MM.1S (cell line): ENCODE data around the gene WDR91.

ENCODE experiments used
- DNase-seq: peaks from one replicate; pipeline ENCODE4 v3.0.0-alpha.2; 2015
- H2AFZ ChIP-seq: fragments of 300-600 bp; sonication (generic); 2 replicates; pipeline ENCODE4 v1.6.0; 2016; ENCODE audit warnings: antibody characterized with exemption, low read length
- H3F3A ChIP-seq: fragments of 300-600 bp; sonication (generic); 2 replicates; pipeline ENCODE4 v1.6.1; 2016; ENCODE audit warnings: mild to moderate bottlenecking, antibody characterized with exemption, low read length, moderate library complexity, mixed read lengths; ENCODE audit not compliant: insufficient read depth
- H3K27ac ChIP-seq: fragments of 300-600 bp; sonication (generic); 2 replicates; pipeline ENCODE4 v1.5.1; 2016; ENCODE audit warnings: mild to moderate bottlenecking, low read length
- H3K27me3 ChIP-seq: fragments of 300-600 bp; sonication (generic); replicated peaks from 2 replicates; pipeline ENCODE4 v1.6.0; 2016; ENCODE audit warnings: low read length; ENCODE audit not compliant: insufficient read depth
- H3K36me3 ChIP-seq: fragments of 300-600 bp; sonication (generic); replicated peaks from 2 replicates; pipeline ENCODE4 v1.6.1; 2016; ENCODE audit warnings: mild to moderate bottlenecking, low read length, mixed read lengths; ENCODE audit not compliant: insufficient read depth
- H3K4me1 ChIP-seq: fragments of 300-600 bp; sonication (generic); 2 replicates; pipeline ENCODE4 v1.6.1; 2016; ENCODE audit warnings: low read length, mixed read lengths
- H3K4me2 ChIP-seq: fragments of 300-600 bp; sonication (generic); 2 replicates; pipeline ENCODE4 v1.6.0; 2016; ENCODE audit warnings: low read depth, low read length
- H3K4me3 ChIP-seq: fragments of 300-600 bp; sonication (generic); 2 replicates; pipeline ENCODE4 v1.5.1; 2016; ENCODE audit warnings: low read length, mixed read lengths
- H3K79me2 ChIP-seq: fragments of 300-600 bp; sonication (generic); 2 replicates; pipeline ENCODE4 v1.6.1; 2016; ENCODE audit warnings: mixed run types, low read length, mixed read lengths
- H3K9ac ChIP-seq: fragments of 300-600 bp; sonication (generic); 2 replicates; pipeline ENCODE4 v1.6.1; 2016; ENCODE audit warnings: low read length, mixed read lengths
- H3K9me2 ChIP-seq: fragments of 300-600 bp; sonication (generic); replicated peaks from 2 replicates; pipeline ENCODE4 v1.6.1; 2016; ENCODE audit warnings: mild to moderate bottlenecking, low read length, mixed read lengths; ENCODE audit not compliant: insufficient read depth
- H3K9me3 ChIP-seq: fragments of 300-600 bp; sonication (generic); replicated peaks from 2 replicates; pipeline ENCODE4 v1.6.1; 2016; ENCODE audit warnings: mild to moderate bottlenecking, low read length, mixed read lengths; ENCODE audit not compliant: insufficient read depth
- H4K20me1 ChIP-seq: fragments of 300-600 bp; sonication (generic); 2 replicates; pipeline ENCODE4 v1.6.1; 2016; ENCODE audit warnings: mild to moderate bottlenecking, low read length, moderate library complexity, mixed read lengths; ENCODE audit not compliant: insufficient read depth
- EZH2 ChIP-seq: fragments of 300-600 bp; sonication (generic); optimal IDR thresholded peaks from 2 replicates; pipeline ENCODE3; 2017; ENCODE audit warnings: low read depth, mild to moderate bottlenecking, antibody characterized with exemption, low read length, mixed read lengths
- EZH2phosphoT487 ChIP-seq: fragments of 300-600 bp; sonication (generic); IDR thresholded peaks from 2 replicates; pipeline ENCODE4 v1.6.1; 2018; ENCODE audit warnings: antibody characterized with exemption, low read length
- TF ChIP-seq, protein P1 (sequence below): fragments of 300-600 bp; sonication (generic); IDR thresholded peaks from 2 replicates; pipeline ENCODE4 v1.5.1; 2016; ENCODE audit warnings: antibody characterized with exemption, low read length, mixed read lengths

WDR91 gene

DNA sequence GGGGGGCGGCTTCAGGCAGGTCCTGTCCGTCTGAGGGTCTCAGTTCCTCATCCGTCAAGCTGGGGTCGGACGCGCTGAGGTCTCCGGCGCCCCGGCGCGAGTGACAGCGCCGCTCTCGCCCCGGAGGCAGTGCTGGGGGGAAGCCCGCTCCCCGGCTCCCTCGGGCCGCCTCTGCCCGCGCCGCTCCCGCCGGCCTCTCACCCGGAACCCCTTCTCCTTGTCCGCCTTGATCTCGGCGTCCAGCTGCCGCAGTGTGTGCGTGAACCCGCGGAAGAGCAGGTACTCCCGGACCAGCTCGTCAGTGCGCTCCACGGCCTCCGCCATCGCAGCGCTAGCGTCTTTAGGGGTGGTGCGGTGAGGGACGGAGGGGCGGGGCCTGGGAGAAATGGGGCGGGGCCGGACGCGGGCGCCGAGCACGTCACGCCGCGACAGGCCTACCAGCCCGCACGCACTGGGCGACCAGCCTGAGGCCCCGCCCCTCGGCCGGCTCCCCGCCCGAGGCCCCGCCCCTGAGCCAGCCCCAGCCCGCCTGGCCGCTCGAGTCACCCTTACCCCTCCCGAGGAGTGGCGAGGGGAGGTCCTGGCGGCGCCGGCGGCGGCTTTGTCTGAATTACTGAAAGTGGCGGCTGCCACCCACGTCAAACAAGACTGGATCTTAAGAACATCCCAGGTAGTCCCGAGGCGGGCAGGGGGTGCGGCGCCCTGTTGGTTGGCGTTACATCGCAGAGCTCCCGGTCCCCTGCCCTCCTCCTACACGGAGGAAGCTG, at the start of gene WDR91:
Gene WDR91, minus strand, starts transcription at position 348 of the 767 bp plus-strand sequence. Its CDS starts 24 bp downstream, at position 324.
- Histone ChIP-seq H3K9ac (peak within 1 kb of the TSS; percentile 78), H3K79me2 (no peaks in the 10 kb centered on the region), H3K4me2 (peak within 1 kb of the TSS; percentile 92), H3K27me3 (no peaks in the 10 kb centered on the region), H3K4me1 (peaks cover 11% of the 10 kb centered on the region; the same call in 1 of the 2 replicates), H3K9me2 (no peaks in the 10 kb centered on the region), H3K27ac (peak within 1 kb of the TSS; percentile 32; the same call in 1 of the 2 replicates), H3K36me3 (no peaks in the 10 kb centered on the region), H2AFZ (peak within 1 kb of the TSS; percentile 99), H4K20me1 (no peaks in the 10 kb centered on the region), H3K4me3 (peak within 1 kb of the TSS; percentile 86), H3F3A (0 out of 2 replicates have a peak, but pooled peaks cover 5% of the 10 kb centered on the region), H3K9me3 (no peaks in the 10 kb centered on the region)
- DNase-seq = peak; percentile 97
- TF ChIP-seq, protein P1, sequence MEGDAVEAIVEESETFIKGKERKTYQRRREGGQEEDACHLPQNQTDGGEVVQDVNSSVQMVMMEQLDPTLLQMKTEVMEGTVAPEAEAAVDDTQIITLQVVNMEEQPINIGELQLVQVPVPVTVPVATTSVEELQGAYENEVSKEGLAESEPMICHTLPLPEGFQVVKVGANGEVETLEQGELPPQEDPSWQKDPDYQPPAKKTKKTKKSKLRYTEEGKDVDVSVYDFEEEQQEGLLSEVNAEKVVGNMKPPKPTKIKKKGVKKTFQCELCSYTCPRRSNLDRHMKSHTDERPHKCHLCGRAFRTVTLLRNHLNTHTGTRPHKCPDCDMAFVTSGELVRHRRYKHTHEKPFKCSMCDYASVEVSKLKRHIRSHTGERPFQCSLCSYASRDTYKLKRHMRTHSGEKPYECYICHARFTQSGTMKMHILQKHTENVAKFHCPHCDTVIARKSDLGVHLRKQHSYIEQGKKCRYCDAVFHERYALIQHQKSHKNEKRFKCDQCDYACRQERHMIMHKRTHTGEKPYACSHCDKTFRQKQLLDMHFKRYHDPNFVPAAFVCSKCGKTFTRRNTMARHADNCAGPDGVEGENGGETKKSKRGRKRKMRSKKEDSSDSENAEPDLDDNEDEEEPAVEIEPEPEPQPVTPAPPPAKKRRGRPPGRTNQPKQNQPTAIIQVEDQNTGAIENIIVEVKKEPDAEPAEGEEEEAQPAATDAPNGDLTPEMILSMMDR = peak; percentile 16; the same call in 1 of the 2 replicates
- TF ChIP-seq EZH2phosphoT487 = no peak

DNA sequence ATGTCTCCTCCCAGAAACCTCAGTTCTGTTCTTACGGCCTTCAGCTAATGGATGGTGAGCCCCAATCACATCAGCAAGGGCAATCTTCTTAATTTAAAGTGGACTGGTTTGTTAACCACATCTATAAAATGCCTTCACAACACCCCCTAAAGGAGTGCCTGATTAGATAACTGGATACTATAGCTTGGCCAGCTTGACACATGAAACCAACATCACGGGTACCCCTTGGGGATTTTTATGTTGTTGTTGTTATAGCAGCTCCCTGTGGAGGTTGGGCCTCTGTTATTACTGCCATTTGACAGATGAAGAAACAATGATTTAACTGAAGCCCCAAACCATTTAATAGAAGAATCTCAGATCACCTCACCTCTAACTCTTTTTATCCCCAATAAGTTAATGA, 49.1 kb upstream of the WDR91 start:
- no peak overlapping the region for H3K9ac ChIP-seq
- TF ChIP-seq, protein P1 = no peak
- TF ChIP-seq EZH2 = no peak
- no peak for TF ChIP-seq EZH2phosphoT487
- no peaks in the 10 kb centered on the region for H4K20me1 ChIP-seq
- no peak overlapping the region for H3K27ac ChIP-seq
- H3F3A ChIP-seq = no peaks in the 10 kb centered on the region
- no peaks in the 10 kb centered on the region for H3K79me2 ChIP-seq
- H3K36me3 ChIP-seq = no peaks in the 10 kb centered on the region
- H2AFZ ChIP-seq = no peak overlapping the region
- no peaks in the 10 kb centered on the region for H3K9me3 ChIP-seq
- H3K4me3 ChIP-seq = no peak overlapping the region
- no peaks in the 10 kb centered on the region for H3K27me3 ChIP-seq
- DNase-seq = no peak
- no peaks in the 10 kb centered on the region for H3K4me1 ChIP-seq
- H3K9me2 ChIP-seq = no peaks in the 10 kb centered on the region
- no peak overlapping the region for H3K4me2 ChIP-seq

DNA sequence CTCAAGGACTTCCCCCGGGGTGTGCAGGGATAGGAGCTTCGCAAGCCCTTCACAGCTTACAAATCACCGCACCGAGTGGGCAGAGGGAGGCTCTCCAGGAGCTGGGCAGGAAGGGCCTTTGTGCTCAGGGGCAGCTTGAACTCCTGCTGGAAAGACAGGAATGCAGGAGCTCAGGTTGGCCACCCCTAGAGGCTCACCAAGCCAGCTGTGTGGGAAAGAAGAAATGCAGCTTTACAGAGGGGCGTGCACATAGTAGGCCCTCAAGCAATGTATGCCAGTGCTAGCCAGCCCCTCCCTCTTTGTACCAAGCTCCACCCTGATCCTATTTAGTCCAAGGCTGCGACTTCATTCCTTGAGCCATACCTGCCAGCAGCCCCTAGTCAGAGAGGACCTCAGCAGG, 48.4 kb upstream of the WDR91 start:
- no peaks in the 10 kb centered on the region for H3K9me3 ChIP-seq

More for the DNA sequence above, 48.4 kb upstream of the WDR91 start:
- Histone ChIP-seq H3K36me3 (no peaks in the 10 kb centered on the region), H3K4me2 (no peak overlapping the region), H3K79me2 (no peaks in the 10 kb centered on the region), H4K20me1 (no peaks in the 10 kb centered on the region), H3K9me2 (no peaks in the 10 kb centered on the region), H3K9ac (no peak overlapping the region), H3K4me1 (no peaks in the 10 kb centered on the region), H2AFZ (no peak overlapping the region), H3K27ac (no peak overlapping the region), H3F3A (no peaks in the 10 kb centered on the region), H3K4me3 (no peak overlapping the region), H3K27me3 (no peaks in the 10 kb centered on the region)
- no peak for DNase-seq
- TF ChIP-seq EZH2phosphoT487 = no peak
- TF ChIP-seq, protein P1 = no peak
- TF ChIP-seq EZH2 = no peak
